HK-2 (cell line): ENCODE data around the gene ITIH5.

Experiments used
- DNase-seq: peaks from one replicate; pipeline ENCODE4 v3.0.0-alpha.2; 2018; ENCODE audit not compliant: unreplicated experiment

The ITIH5 gene

DNA sequence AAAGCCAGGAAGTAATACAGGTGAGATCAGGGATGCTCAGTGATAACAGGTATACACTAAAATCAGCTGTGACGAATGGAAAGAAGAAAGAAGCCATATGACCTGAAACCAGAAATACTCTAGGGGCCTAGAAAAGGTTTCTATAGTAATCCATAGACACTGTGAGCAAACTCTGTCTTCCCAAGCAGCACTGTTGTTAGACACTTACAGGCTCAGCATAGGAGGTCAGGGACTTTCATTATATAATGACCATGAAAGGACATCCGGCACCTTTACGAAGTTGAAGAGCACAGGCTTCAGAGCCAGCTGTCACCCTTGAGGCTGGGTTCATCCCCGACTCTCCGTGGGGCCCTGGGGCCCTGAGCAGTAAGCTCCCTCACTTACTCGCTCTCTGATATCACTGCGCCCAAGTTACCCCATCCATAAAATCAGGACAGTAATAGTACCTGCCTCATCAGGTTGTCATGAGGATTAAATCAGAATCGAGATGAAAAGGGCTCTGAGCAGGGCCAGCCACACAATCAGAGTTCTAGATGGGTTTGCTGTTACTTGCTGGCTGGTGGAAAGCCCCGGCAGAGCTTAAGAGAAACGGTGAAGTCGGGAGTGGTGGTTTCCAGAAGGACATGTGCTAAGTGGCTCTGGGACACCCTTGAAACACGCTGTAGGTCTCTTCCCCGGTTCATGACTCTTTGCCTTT is 79.5 kb downstream of the ITIH5 start:
- no peak for DNase-seq

DNA sequence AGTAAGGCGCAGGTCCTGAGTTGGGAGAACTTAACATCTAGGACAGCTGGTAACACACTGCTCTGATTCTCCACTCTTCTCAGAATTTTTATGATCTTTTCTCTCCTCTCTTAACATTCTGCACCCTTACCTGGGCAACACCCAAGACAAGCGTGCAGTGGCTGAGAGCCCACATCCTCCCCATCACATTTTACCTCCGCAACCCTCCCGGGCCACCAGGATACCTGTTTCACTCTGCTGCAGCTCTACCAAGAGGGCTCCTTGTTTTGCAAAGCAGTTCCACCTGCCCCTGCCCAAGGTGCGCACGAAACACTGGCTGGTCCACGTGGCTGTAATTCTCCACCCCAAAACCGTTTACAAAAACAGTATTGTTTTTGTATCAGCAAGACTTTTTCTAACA is 81.5 kb downstream of the ITIH5 start:
- DNase-seq, result no peak

DNA sequence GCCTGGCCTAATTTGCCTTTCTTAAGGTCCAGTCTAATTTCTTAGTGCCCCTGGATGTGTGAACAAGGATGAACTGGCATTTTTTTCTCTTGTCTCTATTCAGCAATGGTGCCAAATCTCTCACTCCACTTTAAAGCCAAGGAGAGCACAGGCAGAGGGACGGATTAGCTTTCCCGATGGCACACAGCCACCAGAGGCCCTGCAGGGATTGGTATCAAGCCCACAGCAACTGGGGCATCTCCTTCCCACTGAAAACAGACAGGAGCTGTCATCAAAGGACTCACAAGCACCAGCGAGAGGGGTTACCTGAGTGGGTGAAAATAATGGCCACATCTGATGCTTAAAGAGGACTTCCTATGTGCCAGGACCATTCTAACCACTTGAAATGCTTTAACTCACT is 83.1 kb downstream of the ITIH5 start:
- no peak for DNase-seq

DNA sequence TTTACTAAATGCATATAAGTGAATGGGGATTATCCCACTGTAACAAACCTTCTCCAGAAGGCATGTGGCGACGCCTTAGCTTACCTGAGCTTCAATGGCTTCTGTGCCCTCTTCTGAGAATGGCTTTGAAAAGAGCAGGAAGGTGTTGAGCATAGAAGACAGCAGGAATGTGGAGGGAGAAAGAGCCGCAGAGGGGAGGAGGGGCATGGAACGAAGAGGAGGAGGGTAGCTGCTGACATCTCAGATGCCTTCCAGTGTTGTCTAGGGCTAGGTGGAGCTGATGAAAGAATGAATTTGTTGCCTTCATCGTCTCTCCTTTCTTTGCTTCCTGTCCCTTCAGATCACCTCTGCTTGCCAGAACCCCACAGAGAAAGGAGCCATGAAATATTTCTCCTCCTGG is 86.2 kb downstream of the ITIH5 start:
- DNase-seq, result no peak

DNA sequence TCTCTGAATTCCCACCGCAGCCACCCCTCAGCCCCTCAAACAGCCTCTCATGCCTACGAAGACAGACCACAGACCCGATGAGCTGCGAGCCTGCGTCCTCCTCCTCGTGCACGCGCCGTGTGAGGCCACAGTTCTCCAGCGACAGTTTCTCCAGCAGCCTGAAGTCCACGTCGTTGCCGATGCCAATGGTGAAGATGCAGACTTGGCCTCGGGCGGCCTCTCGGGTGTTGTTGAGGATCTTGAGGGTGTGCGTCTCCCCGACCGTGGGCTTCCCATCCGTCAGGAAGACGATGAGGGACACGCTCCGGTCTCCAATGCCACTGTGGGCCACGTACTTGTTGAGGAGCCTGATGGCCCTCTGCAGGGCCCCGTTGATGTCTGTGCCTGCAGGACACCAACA is 87.1 kb downstream of the ITIH5 start:
- no peak for DNase-seq

DNA sequence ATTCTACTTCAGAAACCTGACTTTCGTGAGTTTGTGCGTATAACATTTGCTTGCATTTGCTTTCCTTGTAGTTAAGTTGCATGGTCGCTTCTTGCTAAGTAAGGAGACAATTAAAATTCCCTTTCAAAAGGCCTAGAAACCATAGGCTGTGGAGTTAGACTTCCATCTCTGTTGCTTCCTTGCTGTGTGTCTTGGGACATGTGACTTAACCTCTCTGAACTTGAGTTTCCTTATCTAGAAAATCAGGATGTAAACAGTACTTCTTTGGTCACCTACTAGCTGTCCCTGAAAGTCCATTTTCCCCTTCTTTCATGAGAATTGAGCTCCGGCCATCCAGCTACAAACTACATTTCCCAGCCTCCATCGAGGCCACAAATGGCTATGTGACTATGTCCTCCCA is 89.2 kb downstream of the ITIH5 start:
- no peak for DNase-seq

DNA sequence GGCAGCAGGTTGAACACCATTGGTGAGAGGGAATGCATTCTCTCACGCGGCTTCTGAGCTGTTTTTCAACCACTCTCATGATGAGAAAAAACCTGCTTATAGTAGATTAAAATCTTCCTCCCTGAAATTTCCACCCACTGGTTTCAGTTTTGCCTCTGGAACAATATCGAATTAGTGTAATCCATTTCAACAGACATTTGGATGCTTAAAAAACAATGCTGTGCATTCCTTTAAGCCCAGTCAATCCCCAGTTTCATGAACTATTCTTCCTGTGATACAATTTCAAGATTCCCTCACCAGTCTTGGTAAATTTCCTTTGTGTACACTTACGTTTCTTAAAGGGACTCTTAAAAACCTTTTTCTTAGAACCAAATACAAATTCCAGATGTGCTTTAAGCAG is 89.6 kb downstream of the ITIH5 start:
- DNase-seq, result no peak

DNA sequence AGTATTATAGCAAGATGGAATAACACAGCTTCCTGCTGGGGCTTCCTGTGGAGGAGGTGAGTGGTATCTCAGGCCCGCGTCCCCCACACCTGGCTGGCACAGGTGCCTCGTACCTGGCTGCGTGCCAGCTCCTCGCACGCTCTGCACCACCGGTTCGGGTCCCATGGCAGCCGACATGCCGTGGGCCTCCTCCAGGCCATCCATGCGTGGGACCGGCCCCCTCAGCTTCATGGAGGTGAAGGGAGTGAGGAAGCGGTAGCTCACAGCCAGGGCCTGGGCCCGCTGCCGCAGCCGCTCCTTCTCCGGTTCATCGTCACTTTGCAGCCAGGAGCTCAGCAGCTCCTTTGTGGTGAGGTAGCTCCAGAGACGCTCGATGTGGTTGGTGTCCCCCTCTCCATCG is 90.4 kb downstream of the ITIH5 start:
- DNase-seq, result no peak

DNA sequence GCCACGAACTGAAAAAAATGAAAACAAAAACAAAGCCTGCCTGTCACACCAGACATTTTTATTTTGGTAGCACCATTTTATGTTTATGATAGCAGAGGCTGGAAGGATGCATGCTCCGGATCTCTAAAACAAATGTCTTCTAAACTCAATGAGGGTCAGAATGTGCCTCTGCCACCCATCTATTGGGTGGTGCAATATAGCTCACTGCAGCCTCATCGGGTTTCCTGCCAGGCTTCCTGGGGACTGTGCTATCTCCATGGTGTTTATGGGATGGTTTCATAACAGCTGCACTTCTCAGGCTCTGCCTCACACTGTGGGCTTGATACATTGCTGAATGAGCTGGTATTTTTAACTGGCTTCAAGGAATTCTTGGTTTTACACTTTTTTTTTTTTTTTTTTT is 94.4 kb downstream of the ITIH5 start:
- DNase-seq, result no peak

DNA sequence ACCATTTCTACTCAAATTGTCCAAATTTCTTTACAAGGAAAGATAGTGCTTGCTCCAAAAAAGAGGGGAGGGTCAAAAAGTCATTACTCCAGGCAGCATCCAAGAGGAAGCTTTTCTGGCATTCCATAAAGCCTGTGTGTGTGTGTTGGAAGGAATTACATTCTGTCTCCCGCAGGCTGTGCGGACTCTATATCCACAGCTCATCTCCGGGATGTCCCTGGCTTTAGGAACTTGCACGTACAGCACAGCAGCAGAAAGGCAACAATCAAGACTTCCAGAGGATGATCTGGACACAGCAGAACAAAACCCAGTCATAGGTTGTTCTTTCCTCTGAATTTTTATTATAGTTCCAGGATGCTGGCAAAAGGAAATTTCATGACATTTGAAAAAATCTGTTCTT is 94.8 kb downstream of the ITIH5 start:
- no peak for DNase-seq

DNA sequence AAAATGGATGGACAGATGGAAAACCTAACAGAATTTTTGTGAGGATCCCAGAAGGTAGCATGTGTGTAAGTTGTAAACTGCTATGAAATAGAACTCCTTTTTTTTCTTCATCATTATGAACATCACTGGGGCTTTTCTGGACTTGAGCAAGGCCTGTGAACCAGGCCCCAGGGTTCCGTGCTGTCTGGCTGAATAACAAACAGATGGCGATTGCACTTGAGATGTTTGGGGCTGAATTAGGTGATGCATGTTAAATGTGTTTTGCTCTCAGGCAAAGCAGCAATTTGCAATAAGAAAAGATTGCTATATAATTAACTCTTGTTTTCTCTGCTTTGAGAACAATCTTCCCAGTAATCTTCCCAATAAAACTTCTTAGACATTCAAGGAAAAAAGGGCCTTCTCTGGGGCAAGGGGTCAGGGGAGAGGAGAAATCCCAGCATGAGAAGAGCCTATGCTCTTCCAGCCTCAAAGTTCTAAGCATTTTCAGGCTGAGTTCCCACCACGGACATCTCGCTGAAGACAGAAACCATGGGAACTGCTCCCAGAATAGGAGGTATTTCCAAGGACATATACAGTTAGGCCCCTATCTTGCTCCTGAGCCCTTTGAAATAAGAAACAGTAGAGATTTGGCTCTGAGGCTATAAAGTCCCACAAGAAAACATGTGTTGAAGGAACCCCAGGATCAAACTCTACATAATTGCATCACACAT is 98.7 kb downstream of the ITIH5 start:
- DNase-seq, result no peak

DNA sequence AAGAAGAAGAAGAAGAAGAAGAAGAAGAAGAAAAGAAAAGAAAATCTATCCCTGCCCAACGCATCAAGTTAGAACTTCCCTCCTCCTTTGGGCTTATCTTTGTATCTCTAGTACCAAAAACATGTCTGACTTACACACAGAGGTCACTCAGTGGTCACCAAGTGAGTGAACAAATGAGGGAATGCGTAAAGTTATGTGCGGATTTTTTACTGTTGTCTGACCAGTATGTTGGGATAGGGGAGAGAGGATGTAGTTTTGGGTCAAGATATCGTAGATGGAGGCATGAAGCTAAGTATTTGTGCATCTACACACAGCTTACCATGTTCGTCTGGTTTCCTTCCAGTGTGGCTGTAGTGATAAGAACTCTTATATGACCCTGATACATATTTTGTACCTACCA is 99.9 kb downstream of the ITIH5 start:
- no peak for DNase-seq

DNA sequence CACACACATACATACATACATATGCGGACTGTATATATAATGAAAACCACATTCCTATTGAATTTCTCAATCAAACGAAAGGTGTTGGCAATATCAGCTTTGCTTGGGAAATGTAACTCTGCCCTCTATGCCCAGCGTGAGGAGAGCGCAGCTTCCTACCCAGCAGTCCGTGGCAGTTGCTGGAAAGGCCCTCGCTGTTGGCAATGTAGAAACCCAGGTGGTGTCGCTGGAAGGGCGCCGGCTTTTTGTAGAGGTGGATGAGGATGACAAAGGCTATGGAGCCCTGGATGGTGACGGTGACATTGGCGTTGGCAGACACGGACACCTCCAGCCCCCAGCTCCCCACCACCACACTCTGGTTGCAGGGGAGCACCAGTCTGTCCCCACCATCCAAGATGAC is 100.9 kb downstream of the ITIH5 start:
- no peak for DNase-seq

DNA sequence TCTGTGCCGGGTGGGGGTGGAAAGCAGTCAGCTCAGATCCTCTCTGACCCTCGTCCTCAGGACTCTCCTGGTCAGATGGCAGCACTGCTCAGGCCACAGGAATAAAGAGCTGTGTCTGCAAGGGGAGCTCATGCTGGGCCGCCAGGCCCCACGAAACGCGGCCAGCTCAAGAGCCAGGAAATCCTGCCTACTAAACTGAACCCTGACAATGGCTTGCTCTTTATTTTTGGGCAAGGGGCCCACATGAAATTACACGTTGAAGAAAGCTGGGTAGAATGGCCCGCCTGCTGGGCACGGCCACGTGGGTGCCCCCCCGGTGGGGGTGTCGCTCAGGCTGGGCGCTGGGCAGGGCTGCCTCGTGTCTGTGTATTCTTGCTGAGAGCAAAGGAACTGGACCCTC is 103.0 kb downstream of the ITIH5 start:
- DNase-seq, result no peak

DNA sequence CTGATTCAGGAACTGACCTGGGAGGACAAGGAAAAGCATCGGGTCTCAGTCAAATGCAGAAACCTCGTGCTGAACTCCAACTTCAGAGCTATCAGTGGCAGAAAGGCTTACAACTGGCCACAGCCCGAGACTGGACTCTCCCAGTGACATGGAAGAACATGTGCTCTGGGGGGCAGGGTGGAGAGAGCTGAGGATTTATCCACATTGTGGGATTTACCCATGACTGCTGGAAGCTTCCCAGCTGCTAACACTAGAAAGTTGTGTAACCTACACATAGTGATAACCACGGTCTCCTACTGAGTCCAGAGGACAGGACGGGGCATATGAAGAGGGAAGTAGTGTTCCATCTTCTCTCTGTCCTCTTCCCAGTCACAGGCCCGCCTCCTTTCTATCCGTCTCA is 103.4 kb downstream of the ITIH5 start:
- DNase-seq, result no peak

DNA sequence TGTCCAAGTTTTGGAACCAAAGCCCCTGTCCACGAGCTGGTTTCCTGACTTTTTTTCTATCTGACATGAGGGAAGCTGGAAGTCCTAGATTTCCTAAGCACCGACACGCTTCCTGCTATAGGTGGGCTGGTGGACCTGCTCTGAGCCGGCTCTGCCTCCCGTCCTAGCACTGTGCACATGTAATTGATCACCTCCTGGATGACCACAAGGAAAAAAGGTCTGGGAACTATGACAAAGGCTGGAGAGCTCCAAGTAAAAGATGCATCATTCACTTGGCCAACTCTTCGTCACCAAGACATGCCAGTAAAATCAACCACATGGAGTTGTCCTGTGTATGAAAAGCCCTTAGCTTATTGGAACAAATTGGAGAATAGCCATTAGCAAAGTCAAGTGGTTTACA is 104.8 kb downstream of the ITIH5 start:
- DNase-seq, result no peak

DNA sequence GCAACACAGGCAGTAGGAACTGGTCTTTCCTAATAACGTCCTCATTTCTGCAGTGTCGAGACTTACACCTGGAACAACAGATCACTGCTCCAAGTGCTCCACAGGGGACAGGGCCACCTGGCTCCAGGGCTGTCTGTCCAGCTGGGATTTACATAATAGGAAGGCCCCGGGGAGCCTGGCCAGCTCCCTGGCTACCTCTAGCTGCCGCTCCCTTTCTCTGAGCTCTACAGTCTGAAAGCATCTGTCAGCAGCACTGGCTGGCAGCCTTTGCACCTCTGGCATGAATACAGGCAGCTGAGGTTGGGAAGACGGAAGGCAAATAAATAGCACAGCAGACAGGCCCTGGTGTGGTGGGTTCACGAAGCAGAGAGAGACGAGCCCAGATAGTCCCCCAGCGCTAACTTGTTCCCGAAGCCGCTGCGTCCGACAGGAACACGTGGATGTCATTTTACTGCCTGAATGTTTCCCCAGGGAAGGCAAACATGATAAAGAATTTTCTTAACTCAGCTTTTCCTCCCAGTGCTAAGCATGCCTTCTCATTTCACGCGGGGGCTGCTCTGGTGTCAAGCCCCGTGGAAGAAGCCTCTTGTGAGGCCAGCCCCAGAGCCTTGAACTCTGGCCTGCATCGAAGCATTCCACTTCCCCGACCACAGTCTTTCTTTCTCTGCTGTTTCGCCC is 105.4 kb downstream of the ITIH5 start:
- DNase-seq, result no peak

DNA sequence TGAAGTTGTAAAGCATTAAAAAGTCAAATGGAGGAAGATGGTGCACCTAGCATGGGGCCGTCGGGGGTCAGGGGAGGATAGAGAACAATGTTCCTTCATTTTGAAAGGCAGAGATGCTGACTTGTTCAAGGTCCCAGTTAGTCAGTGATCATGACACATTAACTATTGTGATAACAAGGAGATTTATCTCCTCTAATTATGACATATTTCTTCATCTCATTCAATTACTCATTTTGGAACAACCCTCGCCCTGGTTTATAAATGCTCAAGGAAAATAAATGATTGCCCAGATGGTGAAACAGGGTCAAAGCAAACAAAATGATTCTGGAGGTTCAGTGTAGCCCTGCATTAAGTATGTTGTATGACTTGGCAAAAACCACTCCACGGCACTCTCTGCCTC is 106.2 kb downstream of the ITIH5 start:
- no peak for DNase-seq

DNA sequence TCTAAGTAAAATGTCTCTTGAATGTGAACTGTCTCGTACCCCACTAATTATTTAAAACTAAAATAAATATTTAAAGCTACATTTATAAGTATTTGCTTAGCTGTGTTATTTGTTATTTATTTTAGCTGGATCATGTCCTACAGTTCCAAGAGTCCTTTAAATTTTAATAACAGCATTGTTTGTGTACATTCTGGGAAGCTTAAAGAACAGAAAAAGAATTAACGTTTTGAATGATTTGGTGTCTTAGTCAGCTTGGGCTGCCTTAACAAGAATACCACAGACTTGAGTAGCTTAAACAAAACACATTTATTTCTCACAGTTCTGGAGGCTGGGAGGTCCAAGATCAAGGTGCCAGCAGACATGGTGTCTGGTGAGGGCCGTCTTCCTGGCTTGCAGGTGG is 107.4 kb downstream of the ITIH5 start:
- no peak for DNase-seq

DNA sequence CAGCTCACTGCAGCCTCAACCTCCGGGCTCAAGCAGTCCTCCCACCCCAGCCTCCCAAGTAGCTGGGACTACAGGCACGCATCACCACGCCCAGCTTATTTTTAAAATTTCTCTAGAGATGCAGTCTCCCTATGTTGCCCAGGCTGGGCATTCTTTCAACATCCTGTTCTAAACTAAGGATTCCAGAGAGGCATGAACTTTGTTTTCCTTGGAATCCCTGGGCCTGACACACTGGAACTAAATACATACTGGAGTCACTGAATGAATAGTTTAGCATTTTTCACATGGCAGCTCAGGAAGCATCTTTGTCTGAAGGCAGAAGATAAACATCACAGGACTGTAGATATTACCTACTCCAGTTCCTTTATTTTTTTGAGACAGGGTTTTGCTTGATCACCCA is 108.7 kb downstream of the ITIH5 start:
- no peak for DNase-seq

DNA sequence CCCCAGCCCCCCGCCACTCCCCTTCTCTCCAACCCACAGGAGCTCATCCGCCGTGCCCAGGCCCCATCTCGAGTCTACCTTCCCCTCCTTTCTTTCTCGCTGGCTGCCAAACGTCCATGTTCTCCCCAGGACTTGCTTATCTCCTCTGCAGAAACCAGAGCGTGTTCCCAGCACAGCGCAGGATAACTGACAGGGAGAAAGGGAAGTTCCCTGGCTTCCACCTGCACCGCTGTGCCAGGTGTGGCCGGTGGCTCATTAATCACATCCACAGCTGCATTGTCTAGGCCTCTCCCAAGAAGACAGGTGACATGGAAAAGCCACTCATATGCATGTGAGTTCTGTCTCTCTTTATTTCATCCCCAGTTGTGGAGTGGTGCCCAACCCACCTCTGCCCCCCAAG is 113.2 kb downstream of the ITIH5 start:
- DNase-seq, result no peak

DNA sequence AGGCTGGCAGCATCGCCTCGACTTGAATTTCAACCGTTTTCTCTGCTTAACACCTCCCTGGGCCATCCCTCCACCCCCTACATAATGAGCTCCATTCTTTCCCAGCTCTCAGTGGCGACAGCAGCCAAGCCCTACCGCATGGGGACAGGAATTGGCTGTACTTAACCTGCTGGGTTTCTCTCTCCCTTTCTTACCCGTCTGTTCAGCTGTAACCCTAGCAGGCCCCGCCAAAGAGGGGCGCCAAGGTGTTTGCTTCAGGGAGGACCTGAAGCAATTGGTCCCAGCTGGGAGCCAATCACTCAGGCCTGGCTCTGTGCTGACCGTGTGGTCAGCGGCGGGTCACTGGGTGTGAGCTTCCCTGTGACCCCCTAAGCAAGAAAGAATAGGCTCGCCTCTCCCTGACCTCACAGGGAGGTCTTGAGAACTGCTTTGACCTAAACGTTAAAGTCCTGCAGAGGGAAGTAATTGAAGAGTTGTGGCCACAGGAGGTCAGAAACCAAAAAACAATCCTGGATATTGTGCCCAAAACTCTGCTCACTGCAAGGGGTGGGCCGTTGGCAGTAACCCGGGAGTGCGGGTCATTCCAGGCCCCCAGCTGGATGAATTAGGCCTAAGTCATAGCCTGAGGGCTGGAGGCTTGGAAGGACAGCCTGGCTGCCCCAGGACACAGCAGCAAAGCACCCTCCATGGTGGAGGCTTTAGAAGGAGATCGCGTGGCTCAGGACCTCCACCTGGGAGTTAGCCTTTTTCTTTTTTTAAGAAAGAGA is 114.6 kb downstream of the ITIH5 start:
- DNase-seq, result no peak

DNA sequence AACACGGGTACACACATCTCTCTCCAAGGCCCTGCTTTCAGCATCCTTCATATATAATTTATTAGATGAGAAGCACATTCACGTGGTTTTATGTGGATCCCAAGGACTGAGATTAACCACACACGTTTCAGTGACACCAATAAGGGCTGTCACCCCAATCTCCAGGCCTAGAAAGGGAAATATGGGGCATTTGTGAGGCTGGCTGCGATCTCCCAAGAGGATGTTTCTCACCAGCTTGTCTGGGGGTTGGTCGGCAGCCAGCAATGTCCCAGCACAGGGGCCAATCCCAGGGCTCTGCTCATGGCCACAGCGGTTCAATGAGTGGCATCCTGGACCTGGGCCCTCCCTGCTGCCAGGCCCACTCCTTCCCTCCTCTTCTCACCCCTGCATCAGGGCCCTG is 115.5 kb downstream of the ITIH5 start:
- no peak for DNase-seq
